MCF 10A (cell line): ENCODE results near the gene RPS15. TPM values are rescaled to one million over a fixed set of nuclear protein-coding genes. Genes with fewer than 3 reads are reported as not detected.

Experiments used
- BruUV-seq: library from RNA; stranded (reverse); fragments of 400-500 nt; replicated peaks from 2 replicates; lab custom pipeline; 2021; lab: Mats Ljungman, UMichigan
- CTCF ChIA-PET: fragments of 300-600 bp; sonication (Branson Sonifier 250); formaldehyde crosslinking; extraction: SDS; loops from one replicate; lab custom pipeline; 2021; ENCODE audit warnings: antibody characterized with exemption, inconsistent platforms; lab: Yijun Ruan, JAX
- POLR2A ChIA-PET: fragments of 300-600, 350-650 bp; sonication (Branson Sonifier 250); formaldehyde crosslinking; extraction: SDS; loops from one replicate; lab custom pipeline; 2020; ENCODE audit warnings: antibody characterized with exemption, inconsistent platforms; lab: Yijun Ruan, JAX
- DNase-seq: peaks from one replicate; pipeline ENCODE4 v3.0.0-alpha.2; 2018; ENCODE audit not compliant: unreplicated experiment
- H3K27ac Mint-ChIP-seq: one replicate; pipeline ENCODE4 v1.8.0; 2022; ENCODE audit warnings: mild to moderate bottlenecking, low read depth, mixed read lengths; ENCODE audit not compliant: unreplicated experiment
- H3K27me3 Mint-ChIP-seq: one replicate; pipeline ENCODE4 v1.8.0; 2022; ENCODE audit warnings: mixed read lengths; ENCODE audit not compliant: insufficient read depth, unreplicated experiment
- H3K36me3 Mint-ChIP-seq: one replicate; pipeline ENCODE4 v1.8.0; 2022; ENCODE audit warnings: mild to moderate bottlenecking, moderate library complexity, mixed read lengths; ENCODE audit not compliant: insufficient read depth, unreplicated experiment
- H3K4me1 Mint-ChIP-seq: one replicate; pipeline ENCODE4 v1.8.0; 2022; ENCODE audit warnings: mixed read lengths; ENCODE audit not compliant: insufficient read depth, unreplicated experiment
- H3K4me3 Mint-ChIP-seq: one replicate; pipeline ENCODE4 v1.8.0; 2022; ENCODE audit warnings: mild to moderate bottlenecking, moderate library complexity, mixed read lengths; ENCODE audit not compliant: unreplicated experiment
- H3K9me3 Mint-ChIP-seq: one replicate; pipeline ENCODE4 v1.8.0; 2022; ENCODE audit warnings: mixed read lengths; ENCODE audit not compliant: unreplicated experiment
- CTCF ChIP-seq: fragments of 200-600 bp; IDR thresholded peaks from one replicate; pipeline ENCODE4 v1.8.0; 2022; ENCODE audit warnings: antibody characterized with exemption, mild to moderate bottlenecking; ENCODE audit not compliant: unreplicated experiment
- intact Hi-C: fragments of 100-400 bp; cut with micrococcal nuclease; formaldehyde crosslinking; loops from 2 replicates; pipeline ENCODE4 v1.14.1; 2022
- total RNA-seq: library from RNA; stranded (reverse); gene quantifications from 2 replicates; pipeline ENCODE4 v1.2.3, GENCODE V29; 2022

The RPS15 gene
- total RNA-seq, 1 experiment from 2014 or later, result 1,168 TPM

- DNase-seq, result peak; percentile 57
- ChIA-PET POLR2A (interaction anchor here (0.6 to 1.5 kb wide), 3 partner anchors 11 to 23 kb away, joined by 3 to 7 read pairs (median 5); no protein-coding TSS in a partner anchor), CTCF (interaction anchor here (0.7 kb wide), 1 partner anchor 217 kb away, joined by 3 read pairs; no protein-coding TSS in a partner anchor)
- Mint-ChIP-seq H3K4me3 (no peak overlapping the region), H3K27me3 (peaks cover 15% of the 10 kb centered on the region), H3K27ac (no peak overlapping the region), H3K4me1 (no peaks in the 10 kb centered on the region), H3K9me3 (no peaks in the 10 kb centered on the region), H3K36me3 (peaks cover 18% of the 10 kb centered on the region)
- intact Hi-C loops, result no loop called here
- TF ChIP-seq CTCF, result no peak
- BruUV-seq, result no TSS peak
Observed at GRCh38 chr19:1455002-1455335, 16.8 kb downstream of the RPS15 start.

- intact Hi-C loops, result no loop called here
Observed at GRCh38 chr19:1455336-1456120, 17.3 kb downstream of the RPS15 start.

GRCh38 chr19:1456121-1456900, 18.1 kb downstream of the RPS15 start:
- no peak for TF ChIP-seq CTCF
- H3K4me3 Mint-ChIP-seq, result no peak overlapping the region
- no TSS peak for BruUV-seq
- peaks cover 2% of the 10 kb centered on the region for H3K27me3 Mint-ChIP-seq
- no peak overlapping the region for H3K27ac Mint-ChIP-seq
- ChIA-PET CTCF (interaction anchor here (0.6 to 1.0 kb wide), 2 partner anchors 17 to 167 kb away, joined by 3 to 4 read pairs; no protein-coding TSS in a partner anchor), POLR2A (interaction anchor here (0.7 to 1.3 kb wide), 2 partner anchors 16 to 19 kb away, joined by 3 read pairs; no protein-coding TSS in a partner anchor)
- DNase-seq, result no peak
- H3K4me1 Mint-ChIP-seq, result no peaks in the 10 kb centered on the region
- H3K9me3 Mint-ChIP-seq, result no peaks in the 10 kb centered on the region
- H3K36me3 Mint-ChIP-seq, result peaks cover 11% of the 10 kb centered on the region
- intact Hi-C loops, result no loop called here

More at GRCh38 chr19:1455336-1456120, 17.3 kb downstream of the RPS15 start:
- peaks cover 17% of the 10 kb centered on the region for H3K36me3 Mint-ChIP-seq
- peak; percentile 94 for DNase-seq
- H3K4me3 Mint-ChIP-seq, result peak overlapping the region; percentile 47
- peaks cover 10% of the 10 kb centered on the region for H3K27me3 Mint-ChIP-seq
- BruUV-seq, result no TSS peak
- H3K9me3 Mint-ChIP-seq, result no peaks in the 10 kb centered on the region
- ChIA-PET POLR2A (interaction anchor here (0.7 to 1.3 kb wide), 2 partner anchors 17 to 19 kb away, joined by 3 read pairs; no protein-coding TSS in a partner anchor), CTCF (interaction anchor here (0.6 to 1.0 kb wide), 3 partner anchors 16 to 217 kb away, joined by 3 to 4 read pairs (median 3); no protein-coding TSS in a partner anchor)
- no peak overlapping the region for H3K27ac Mint-ChIP-seq
- TF ChIP-seq CTCF, result no peak
- no peaks in the 10 kb centered on the region for H3K4me1 Mint-ChIP-seq
